Ovary (tissue), 9 donors: ENCODE measurements around the gene GPC1. TPM values are rescaled to one million over a fixed set of nuclear protein-coding genes. Genes with fewer than 3 reads are reported as not detected.

Experiments used
- DNase-seq, 5 donors: peaks; one replicate each; pipeline ENCODE4 v3.0.0-alpha.2; 2019 to 2020
- H3K27ac ChIP-seq, 2 donors: fragments of 200-600 bp; one replicate each; pipeline versions ENCODE4 v1.5.1 to v1.8.0; 2019 to 2022
- H3K27me3 ChIP-seq: fragments of 200-600 bp; one replicate; pipeline ENCODE4 v1.8.0; 2022
- H3K36me3 ChIP-seq: fragments of 200-600 bp; sonication (generic); one replicate; pipeline ENCODE4 v1.5.1; 2019
- H3K4me1 ChIP-seq: one replicate; pipeline ENCODE4 v1.8.1; 2013; ENCODE audit warnings: mild to moderate bottlenecking, moderate library complexity; ENCODE audit not compliant: insufficient read depth
- H3K4me3 ChIP-seq: fragments of 200-600 bp; sonication (generic); one replicate; pipeline ENCODE4 v1.5.1; 2017
- H3K9me3 ChIP-seq, 2 donors: fragments of 200-600 bp in 1 of 2; sonication (generic) in 1 of 2; one replicate each; pipeline versions ENCODE4 v1.5.1 to v1.8.1; 2013 to 2019; ENCODE audit warnings: mild to moderate bottlenecking in 1 of 2, moderate library complexity in 1 of 2
- CTCF ChIP-seq, 3 donors: fragments of 450-650 bp in 2 of 3; fragments of 200-600 bp in 1 of 3; IDR thresholded peaks; one replicate each; pipeline versions ENCODE4 v1.5.1 to v1.8.0; 2016 to 2022; ENCODE audit warnings: antibody characterized with exemption in 3 of 3, mild to moderate bottlenecking in 1 of 3
- EP300 ChIP-seq: sonication (generic); formaldehyde crosslinking; IDR thresholded peaks from one replicate; pipeline ENCODE4 v1.6.1; 2017; ENCODE audit warnings: antibody characterized with exemption
- POLR2A ChIP-seq: fragments of 450-650 bp; IDR thresholded peaks from one replicate; pipeline ENCODE4 v1.6.1; 2017; ENCODE audit warnings: antibody characterized with exemption, mild to moderate bottlenecking, moderate library complexity
- WGBS, 3 donors: extraction: QIAGEN DNeasy Blood & Tissue Kit in 1 of 3; methylation state at CpG; one replicate each; pipeline versions ENCODE4 v1.1.5 to v1.1.7; 2013 to 2017; 5-methylcytosine and 5-hydroxymethylcytosine counted together
- intact Hi-C, 4 donors: fragments of 100-400 bp; cut with DNase I; formaldehyde crosslinking; loops; one replicate each; pipeline versions ENCODE4 v1.11.0 to v1.15.1; 2022 to 2023
- polyA plus RNA-seq, 2 donors: library from polyadenylated mRNA; stranded (reverse); fragments of 200-250 nt in 1 of 2; fragments of 350-450 nt in 1 of 2; fragmentation: Illumina TruSeq in 1 of 2; extraction: RNeasy Lipid Tissue Mini Kit (QIAGEN cat#74804) in 1 of 2; gene quantifications; one replicate each; pipeline ENCODE4 v1.2.3, GENCODE V29; 2013 to 2014
- total RNA-seq, 7 donors: library from RNA; depleted of rRNA in 2 of 7; stranded (reverse); fragments of >200 nt in 2 of 7; fragmentation: NEBNext Ultra II Directional in 3 of 7; extraction: Animal tissue kit (Norgen Biotek cat#: 25700) in 3 of 7; gene quantifications; one replicate each; pipeline versions ENCODE4 v1.1.0 to v1.2.4, GENCODE V29; 2016 to 2023
- donor health status: DM: no; HTN: no; CAD: no; lungs with moderate emphysema.
- donor health status: DM: no; HTN: no; CAD: no.
- donor health status: Bipolar disorder and iron deficiency.
- donor health status: DM: yes; HTN: yes; CAD: no.
- donor health status: DM: no; HTN: no; CAD: no.
- donor health status: DM: yes; HTN: yes; CAD: no.

GPC1 gene
- total and polyA plus RNA-seq, 9 donors: 2.9 to 149 (median 71.4) TPM

GRCh38 chr2:240501531-240501991, 66.1 kb downstream of the GPC1 start:
- Histone ChIP-seq H3K4me3 (no peak overlapping the region), H3K4me1 (no peaks in the 10 kb centered on the region), H3K27ac (no peak overlapping the region), H3K36me3 (no peaks in the 10 kb centered on the region), H3K27me3 (no peaks in the 10 kb centered on the region), H3K9me3 (no peaks in the 10 kb centered on the region)
- intact Hi-C loops: loop anchor here in 1 of 4 donors (10.0 kb wide), 1 partner anchor 113 kb away; no protein-coding TSS in a partner anchor
- 85 to 92% (median 87%) methylated on average over 13 of the region's 13 CpGs for WGBS, 3 donors
- DNase-seq: no peak
- TF ChIP-seq POLR2A: no peak
- no peak for TF ChIP-seq CTCF (IDR thresholded peaks at IDR 0.05)
- TF ChIP-seq EP300: no peak

- no peak for TF ChIP-seq EP300
- Histone ChIP-seq H3K36me3 (no peaks in the 10 kb centered on the region), H3K27ac (no peak overlapping the region), H3K4me1 (no peaks in the 10 kb centered on the region), H3K9me3 (no peaks in the 10 kb centered on the region), H3K4me3 (no peak overlapping the region), H3K27me3 (no peaks in the 10 kb centered on the region)
- 93 to 95% (median 94%) methylated on average over 5 of the region's 5 CpGs for WGBS, 3 donors
- DNase-seq: no peak
- intact Hi-C loops: loop anchor here in 1 of 4 donors (10.0 kb wide), 1 partner anchor 113 kb away; no protein-coding TSS in a partner anchor
Observed at GRCh38 chr2:240502059-240502429, 66.6 kb downstream of the GPC1 start.

- Histone ChIP-seq H3K27ac (no peak overlapping the region), H3K36me3 (no peaks in the 10 kb centered on the region), H3K27me3 (no peaks in the 10 kb centered on the region), H3K9me3 (no peaks in the 10 kb centered on the region), H3K4me3 (no peak overlapping the region), H3K4me1 (no peaks in the 10 kb centered on the region)
- intact Hi-C loops: loop anchor here in 1 of 4 donors (10.0 kb wide), 1 partner anchor 112 kb away; no protein-coding TSS in a partner anchor
- 83 to 91% (median 88%) methylated on average over 14 of the region's 14 CpGs for WGBS, 3 donors
- DNase-seq: no peak
- TF ChIP-seq CTCF (IDR thresholded peaks at IDR 0.05) (no peak), POLR2A (no peak), EP300 (no peak)
Observed at GRCh38 chr2:240502430-240503121, 67.1 kb downstream of the GPC1 start.

GRCh38 chr2:240503375-240503774, 67.9 kb downstream of the GPC1 start:
- intact Hi-C loops: loop anchor here in 1 of 4 donors (10.0 kb wide), 1 partner anchor 111 kb away; no protein-coding TSS in a partner anchor
- Histone ChIP-seq H3K27ac (no peak overlapping the region), H3K4me1 (no peaks in the 10 kb centered on the region), H3K36me3 (no peaks in the 10 kb centered on the region), H3K9me3 (no peaks in the 10 kb centered on the region), H3K27me3 (no peaks in the 10 kb centered on the region), H3K4me3 (no peak overlapping the region)
- TF ChIP-seq POLR2A: no peak
- TF ChIP-seq CTCF (IDR thresholded peaks at IDR 0.05): no peak
- no peak for TF ChIP-seq EP300
- 94 to 97% (median 94%) methylated on average over 9 of the region's 9 CpGs for WGBS, 3 donors
- no peak for DNase-seq

- no peak overlapping the region for H3K4me3 ChIP-seq
- intact Hi-C loops: loop anchor here in 1 of 4 donors (10.0 kb wide), 1 partner anchor 111 kb away; no protein-coding TSS in a partner anchor
- H3K36me3 ChIP-seq: no peaks in the 10 kb centered on the region
- TF ChIP-seq POLR2A (no peak), CTCF (IDR thresholded peaks at IDR 0.05) (no peak), EP300 (no peak)
- 94 to 98% (median 95%) methylated on average over 7 of the region's 7 CpGs for WGBS, 3 donors
- H3K9me3 ChIP-seq: no peaks in the 10 kb centered on the region
- no peak for DNase-seq
- no peaks in the 10 kb centered on the region for H3K27me3 ChIP-seq
- no peak overlapping the region for H3K27ac ChIP-seq
- H3K4me1 ChIP-seq: no peaks in the 10 kb centered on the region
Observed at GRCh38 chr2:240503848-240504247, 68.4 kb downstream of the GPC1 start.
